Measurements from ENCODE around the gene CCDC9B.

Gene CCDC9B

DNA sequence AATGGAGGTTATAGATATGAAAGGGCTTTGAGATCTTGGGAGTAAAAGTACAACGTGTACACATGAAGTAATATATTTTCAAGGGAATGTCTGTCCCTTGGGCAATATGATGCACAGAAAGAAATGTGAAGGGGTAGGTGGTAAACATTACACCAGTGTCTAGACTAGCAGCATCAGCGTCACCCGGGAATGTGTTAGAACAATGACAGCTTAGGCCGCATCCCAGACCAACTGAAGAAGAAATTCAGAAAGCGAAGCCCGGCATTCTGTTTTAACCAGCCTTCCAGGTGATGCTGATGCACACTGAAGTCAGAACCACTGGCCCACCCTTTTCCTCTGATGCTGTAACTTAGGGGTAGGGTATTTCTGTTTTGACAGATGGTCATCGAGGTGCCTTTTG, 10.9 kb downstream of the CCDC9B start:
- DNase-seq (ENCODE audit: low spot score) = no peak

DNA sequence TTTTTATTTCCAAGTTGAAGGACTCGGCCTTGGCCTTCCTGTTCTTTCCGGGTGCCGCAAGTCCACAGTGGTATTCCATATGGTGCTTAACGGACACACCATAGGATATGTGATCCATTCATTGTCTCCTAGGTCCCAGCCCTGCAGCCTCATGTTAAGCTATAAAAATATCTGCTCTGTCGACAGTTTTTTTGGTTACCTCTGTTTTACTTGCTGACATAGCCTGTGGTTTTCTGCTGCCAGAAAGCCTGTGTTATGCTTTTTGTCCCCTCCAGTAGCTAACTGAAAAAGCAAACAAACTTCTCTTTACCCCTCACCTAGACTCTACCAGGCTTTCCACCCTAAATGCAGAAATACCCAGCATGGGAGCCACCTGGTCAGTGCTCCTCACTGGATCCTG, 12.0 kb downstream of the CCDC9B start:
- no peak for DNase-seq (ENCODE audit: low spot score)

DNA sequence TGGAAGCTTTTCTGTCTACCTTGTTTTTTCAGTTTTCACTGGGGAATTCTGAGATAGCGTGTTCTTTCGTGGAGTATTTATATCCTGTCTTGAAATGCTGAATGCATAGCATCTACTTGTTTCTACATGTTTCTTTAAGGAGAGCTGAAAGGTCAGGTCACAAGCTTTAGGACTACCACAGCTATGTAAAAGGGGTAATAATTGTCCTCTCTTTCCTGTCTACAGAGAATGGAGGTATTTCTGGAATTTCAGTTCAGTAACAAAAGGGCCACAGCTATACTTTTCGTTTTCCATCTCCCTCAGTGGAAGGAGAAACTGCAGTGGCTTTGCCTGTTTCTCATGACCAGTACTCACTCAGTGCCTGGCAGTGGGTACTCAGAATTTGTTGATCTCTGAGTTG, 12.6 kb downstream of the CCDC9B start:
- DNase-seq (ENCODE audit: low spot score) = peak; percentile 59

DNA sequence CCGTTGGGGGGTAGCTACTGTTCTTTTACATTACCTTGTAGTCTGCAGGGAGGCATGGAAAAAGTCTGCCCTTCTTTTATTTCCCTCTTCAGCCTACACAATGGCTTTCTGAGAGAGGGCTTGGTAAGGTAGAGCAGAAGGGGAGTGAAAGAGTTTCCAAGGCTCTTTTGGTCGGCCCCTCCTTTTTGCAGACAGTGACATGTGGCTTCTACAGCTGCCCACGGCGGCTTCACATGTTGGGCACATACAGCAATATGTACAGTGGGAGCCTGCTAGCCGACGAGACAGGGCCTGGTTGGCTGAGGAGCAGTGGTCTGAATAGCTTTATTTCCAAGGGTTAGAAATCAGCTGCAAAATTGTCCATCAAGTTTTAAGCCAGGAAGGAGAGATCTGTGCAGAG, 13.3 kb downstream of the CCDC9B start:
- no peak for DNase-seq (ENCODE audit: low spot score)

DNA sequence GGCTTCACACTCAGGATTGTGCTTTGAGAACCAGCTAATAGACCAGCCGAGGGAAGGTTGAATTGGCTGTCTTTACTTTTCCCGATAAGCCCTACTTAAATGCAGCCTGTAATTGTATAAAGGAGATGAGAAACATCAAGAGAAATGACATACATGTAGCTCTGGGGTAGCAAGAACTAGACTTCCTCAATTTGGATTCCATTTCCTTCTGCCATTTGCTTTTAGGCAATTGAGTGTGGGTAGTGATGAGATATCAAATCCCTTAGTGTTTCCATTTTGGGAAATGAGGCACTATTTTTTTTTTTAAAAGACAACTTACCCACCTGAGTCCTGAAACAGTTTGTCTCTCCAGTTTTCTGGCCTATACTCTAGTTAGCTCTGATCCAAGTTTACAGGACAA, 15.0 kb downstream of the CCDC9B start:
- no peak for DNase-seq (ENCODE audit: low spot score)

DNA sequence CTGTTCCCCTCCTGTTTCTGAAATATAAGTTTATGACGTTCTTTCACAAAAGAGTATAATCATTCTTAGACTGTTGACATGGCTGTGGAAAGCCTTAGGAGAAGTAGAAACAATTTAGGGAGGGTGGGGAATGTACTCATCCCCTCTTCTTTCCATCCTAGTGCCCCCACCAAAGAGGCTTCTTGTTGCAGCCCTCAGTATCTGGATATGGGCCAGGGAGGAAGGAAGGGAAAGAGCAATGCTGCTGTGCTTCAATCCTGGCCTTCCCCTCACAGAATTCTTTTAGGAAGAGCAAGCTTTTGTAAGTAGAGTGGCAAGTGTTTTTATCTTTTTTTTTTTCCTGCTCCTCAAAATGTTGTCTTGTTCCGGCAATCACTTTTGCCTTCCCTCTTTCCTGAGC, 15.6 kb downstream of the CCDC9B start:
- no peak for DNase-seq (ENCODE audit: low spot score)

DNA sequence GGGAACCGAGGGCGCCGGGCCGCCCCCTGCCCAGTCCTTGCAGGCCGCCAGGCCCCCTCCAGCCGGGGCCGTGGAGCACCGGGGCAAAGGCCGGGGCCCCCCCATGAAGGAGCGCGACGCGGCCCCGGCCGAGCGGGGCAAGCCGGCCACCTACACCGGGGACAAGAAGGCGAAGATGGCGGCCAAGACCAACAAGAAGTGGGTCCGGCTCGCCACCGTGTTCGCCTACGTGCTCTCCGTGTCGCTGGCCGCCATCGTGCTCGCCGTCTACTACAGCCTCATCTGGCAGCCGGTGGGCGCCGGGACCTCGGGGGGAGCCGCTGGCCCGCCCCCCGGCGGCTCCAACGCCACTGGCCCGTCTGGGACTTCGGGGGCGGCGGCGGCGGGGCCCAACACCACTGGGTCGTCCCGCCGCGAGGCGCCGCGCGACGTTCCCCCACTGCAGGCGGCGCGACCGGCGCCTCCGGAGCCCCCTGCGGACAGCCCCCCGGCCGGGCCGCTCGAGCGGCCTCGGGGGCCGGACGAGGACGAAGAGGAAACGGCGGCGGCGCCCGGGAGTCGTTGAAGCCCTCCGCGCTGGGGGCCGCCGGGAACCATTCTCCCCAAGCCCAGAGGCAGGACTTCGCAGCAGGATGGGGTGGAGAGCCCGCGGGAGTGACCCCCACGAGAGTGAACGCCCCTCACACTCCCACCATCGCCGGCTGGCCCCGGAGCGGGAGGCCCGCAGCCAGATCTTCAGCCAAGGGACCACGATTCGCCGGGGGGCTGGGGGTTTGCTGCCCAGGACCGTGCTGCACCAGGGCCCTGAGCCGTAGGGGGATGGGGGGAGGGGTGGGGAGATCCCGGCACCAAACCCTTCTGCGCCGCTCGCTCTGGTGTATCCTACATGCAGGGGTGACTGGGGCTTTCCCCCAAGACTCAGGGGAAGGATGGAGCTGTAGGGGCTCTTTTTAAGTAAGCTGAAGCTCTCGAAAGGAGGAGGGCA, 16.5 kb downstream of the CCDC9B start:
- no peak for DNase-seq (ENCODE audit: low spot score)

DNA sequence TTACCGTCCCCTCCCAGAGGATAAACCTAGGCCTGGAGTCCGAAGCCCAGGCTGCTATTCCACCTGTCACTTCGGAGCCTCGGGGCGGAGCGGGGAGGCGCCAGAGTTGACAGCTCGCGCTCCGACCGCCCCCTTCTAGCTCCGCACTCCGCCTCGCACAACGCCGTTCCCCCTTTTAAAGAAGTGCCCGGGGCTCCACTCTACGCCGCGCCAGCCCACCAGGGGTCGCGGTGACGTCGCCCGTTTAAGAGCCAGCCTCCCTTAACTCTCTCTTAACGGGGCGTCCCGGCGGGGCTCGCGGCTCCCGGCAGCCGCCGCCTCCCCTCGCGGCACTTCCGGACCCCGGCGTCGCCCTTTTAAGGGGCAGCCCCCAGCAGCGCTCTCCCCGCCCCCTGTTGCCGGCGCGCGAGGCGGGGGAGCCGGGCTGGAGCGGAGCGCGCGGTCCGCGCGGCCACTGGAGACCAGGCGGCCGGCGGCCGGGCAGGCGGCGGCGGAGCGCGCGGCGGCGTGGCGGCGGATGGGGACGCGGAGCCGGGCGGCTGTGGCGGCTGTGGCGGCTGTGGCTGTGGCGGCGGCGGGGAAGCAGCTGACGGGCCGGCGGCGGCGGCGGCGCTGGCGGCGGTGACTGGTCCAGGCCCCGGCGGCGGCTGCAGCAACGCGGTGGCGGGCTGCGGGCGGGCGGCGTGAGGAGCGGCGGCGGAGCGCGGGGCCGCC, 17.3 kb downstream of the CCDC9B start, which contains the start of gene INAFM2:
Gene INAFM2, plus strand, starts transcription at position 454 of the 714 bp plus-strand sequence. CDS start 364 bp downstream, outside the sequence.
- DNase-seq (ENCODE audit: low spot score) = peak; percentile 95

DNA sequence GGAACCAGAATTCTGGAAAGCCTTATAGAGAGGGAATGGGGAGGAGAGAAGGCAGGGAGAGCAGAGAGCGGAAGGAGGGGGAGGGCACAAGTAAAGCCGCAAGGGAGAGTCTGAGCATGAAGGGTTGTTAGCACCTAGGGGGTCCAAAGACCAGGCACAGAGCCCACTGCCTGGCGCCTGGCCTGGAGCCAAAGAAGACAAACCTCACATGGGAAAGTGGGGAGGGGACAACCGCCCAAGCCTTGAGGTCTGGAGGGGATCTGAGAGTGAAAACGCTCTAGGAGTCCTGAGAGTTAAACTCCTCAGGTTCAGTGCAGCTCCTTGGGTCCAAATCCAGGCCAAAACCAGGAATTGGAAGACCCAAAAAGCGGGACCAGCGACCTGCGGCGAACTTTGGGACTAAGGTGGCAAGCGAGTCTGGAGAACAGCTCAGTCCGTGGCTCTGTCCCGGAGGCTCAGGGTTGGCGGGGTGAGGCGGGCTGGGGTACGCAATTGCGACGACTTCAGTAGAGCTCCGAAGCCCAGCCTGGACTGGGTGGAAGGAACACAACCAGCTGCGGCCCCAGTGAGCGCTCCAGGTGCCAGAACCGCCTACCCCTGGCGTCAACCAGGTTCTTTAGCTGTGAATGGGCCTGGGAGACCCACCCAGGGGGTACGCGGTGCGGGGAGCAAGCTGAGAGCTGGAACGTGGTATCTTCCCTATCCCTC, 18.1 kb downstream of the CCDC9B start:
- DNase-seq (ENCODE audit: low spot score) = peak; percentile 71

DNA sequence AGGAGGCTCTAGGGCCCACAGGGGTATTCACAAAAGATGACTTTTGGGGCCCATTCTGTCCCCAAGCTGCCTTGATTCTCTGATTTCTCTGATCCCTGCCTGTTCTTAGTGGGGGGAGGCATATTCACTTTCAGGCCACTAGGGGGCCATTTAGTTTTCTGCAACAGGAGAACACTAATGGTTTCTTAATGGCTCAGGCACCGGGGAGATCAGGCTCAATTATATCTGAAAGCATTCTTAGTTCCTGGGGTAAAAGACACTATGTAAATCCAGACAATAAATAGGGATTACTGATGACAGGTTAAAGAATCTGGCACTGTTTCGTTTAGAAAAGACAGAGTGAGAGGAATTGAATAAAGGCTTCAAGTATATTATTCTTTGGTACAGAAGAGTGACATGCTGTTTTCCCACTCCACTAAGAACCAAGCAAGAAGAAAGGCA, 19.8 kb downstream of the CCDC9B start:
- DNase-seq (ENCODE audit: low spot score) = peak; percentile 78

DNA sequence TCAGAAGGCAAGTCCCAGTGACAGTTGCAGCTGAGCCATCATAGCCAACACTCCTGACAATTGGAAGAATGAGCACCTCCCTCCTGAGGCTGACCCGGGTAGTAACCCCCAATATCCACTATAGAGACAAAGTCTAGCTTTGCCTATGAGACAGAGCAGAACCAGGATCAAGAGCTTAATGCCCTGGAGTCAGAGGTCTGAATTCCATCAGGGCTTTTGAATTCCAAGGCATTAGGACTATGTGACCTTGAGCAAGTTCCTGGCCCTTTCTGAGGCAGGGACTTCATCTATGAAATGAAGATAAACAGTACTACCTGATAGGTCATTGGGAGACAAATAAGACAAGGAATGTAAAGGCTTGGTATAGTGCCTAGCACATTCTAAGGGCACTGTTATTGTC, 20.3 kb downstream of the CCDC9B start:
- DNase-seq (ENCODE audit: low spot score) = no peak

DNA sequence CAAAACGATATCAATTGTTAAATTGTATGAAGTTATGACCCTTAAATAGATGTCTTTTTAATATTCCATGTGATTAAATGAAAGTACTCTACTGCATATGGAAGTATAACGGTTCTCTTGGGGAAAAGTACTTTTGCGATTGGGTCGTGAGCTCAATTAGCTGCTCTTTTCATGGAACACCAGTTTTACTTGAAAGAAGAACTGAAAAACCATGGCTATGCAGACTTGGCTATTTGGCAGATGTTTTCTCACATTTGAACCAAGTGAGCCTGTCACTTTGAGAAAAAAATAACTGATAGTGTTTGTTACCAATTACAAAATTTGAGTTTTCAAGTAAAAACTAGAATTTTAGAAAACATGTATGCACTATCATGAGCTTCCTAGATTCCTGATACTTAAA, 23.2 kb downstream of the CCDC9B start:
- DNase-seq (ENCODE audit: low spot score) = no peak

DNA sequence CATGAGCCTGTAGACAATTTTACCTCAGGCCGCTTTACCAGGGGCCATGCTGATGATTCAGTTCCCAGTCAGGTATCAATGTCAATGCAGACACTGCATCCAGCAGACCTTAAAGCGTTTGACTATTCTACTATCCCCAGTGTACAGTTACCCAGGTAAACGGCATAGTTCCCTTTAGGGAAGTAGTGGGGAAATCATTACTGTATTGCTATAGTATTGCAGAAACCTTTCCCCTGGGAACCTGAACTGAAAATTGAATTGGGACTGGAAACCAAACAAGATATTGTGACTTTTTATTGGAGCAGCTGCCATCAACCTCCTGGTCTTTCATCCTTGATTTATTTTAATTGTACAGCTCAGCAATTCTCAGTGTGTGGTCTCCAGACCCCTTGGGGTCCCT, 23.8 kb downstream of the CCDC9B start:
- no peak for DNase-seq (ENCODE audit: low spot score)

DNA sequence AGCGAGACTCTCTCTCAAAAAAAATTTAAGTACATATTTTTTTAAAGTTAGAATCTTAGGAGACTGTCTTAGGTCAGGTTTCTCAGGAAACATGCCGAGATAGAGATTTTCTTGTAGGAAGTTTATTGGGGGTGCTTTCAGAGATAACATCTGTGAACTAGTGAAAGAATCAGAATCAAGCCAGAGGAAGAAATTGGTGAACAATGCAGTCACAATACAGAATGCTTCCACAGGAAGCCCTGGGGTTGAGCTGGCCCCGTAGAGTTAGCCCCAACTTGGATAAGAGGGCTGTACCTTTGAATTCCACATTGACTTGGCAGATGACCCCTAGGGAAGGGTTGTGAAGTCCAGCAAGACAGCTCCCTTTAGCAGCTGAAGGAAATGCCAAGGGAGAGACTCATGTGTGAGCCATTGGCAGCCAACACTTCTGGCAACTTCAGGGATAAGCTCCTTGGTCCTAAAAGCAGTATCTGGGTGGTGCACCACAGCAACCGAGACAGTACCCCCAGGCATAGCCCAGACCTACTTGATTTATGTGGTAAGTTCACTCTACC, 25.9 kb downstream of the CCDC9B start:
- DNase-seq (ENCODE audit: low spot score) = peak; percentile 61

DNA sequence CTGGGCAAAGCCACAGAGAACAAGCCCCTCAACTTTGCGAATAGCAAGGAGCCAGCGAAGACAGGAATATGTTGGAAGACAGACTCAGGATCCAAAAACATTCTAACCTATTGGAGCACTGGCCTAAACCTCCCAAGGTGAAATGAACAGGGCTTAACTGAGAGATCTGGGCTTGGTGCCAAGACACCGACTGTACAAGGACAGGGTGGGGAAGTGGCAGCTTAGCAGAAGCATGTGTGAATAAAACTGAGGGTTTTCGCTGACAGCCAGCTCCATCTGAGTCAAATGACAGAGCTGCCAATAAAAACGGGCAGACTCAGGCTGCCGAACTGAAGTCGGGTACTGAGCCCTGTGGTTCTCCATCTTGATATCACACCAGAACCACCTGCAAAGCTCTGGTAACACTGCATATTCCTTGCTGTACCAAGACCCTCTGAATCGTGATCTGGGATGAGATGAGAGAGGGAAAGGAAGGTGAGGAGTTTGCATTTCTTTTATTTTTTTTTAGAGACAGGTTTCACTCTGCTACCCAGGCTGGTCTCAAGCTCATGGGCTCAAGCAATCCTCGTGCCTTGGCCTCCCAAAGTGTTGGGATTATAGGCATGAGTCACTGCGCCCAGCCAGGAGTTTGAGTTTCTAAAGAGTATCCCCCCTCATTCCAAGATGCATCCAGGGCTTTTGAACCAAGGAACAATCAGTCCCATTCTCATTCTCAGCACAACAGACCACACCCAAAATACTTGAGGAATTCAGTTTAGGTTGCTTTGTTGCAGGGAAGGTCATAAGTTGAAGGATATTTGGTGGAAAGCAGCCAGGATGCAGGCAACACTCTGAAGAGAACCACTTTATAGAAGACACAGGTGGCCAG, 27.0 kb downstream of the CCDC9B start:
- no peak for DNase-seq (ENCODE audit: low spot score)

DNA sequence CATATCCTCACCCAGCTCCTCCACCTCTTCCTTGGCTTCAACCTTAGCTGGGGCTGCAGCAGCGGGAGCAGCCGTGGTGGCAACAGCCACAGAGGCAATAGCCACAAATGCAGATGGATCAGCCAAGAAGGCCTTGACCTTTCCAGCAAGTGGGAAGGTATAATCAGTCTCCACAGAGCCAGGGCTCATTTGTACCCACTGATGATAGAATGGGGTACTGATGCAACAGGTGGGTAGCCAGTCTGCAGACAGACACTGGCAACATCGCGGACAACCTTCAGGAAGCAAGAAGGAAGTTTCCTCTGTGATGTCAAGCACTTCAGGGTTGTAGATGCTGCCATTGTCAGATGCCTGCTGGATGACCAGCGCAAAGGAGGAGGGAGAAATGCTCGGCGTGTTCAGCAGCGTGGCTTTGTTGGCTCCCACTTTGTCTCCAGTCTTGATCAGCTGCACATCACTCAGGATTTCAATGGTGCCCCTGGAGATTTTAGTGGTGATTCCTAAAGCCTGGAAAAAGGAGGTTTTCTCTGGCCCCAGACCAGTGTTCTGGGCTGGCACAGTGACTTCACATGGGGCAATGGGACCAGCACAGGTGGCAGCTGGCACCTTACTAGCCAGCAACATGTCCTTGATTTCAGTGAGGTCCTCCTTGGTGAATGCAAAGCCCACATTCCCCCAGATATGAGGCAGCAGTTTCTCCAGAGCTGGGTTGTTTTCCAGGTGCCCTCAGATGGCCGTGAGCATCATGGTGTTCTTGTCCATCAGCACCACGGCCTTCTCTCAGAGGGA, 28.2 kb downstream of the CCDC9B start:
- DNase-seq (ENCODE audit: low spot score) = no peak

DNA sequence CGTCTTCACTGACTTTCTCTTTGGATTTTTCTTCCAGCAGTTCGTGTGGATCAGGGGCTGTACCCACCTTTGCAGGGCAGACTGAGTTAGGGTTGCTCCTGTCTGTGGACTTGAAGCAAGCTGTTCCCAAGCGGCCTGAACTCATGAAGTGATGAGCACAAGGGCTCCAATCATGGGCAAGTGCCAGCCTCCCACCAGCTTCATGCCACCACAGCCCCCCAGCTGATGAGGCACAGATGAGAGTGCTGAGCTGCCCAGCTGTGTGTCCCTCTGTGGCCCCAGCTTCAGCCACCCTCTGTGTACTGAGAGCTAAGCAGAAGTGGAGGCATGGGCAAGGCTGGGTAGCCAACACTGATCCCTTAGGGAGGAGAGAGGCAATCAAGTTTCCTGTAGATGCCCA, 29.7 kb downstream of the CCDC9B start:
- DNase-seq (ENCODE audit: low spot score) = no peak

DNA sequence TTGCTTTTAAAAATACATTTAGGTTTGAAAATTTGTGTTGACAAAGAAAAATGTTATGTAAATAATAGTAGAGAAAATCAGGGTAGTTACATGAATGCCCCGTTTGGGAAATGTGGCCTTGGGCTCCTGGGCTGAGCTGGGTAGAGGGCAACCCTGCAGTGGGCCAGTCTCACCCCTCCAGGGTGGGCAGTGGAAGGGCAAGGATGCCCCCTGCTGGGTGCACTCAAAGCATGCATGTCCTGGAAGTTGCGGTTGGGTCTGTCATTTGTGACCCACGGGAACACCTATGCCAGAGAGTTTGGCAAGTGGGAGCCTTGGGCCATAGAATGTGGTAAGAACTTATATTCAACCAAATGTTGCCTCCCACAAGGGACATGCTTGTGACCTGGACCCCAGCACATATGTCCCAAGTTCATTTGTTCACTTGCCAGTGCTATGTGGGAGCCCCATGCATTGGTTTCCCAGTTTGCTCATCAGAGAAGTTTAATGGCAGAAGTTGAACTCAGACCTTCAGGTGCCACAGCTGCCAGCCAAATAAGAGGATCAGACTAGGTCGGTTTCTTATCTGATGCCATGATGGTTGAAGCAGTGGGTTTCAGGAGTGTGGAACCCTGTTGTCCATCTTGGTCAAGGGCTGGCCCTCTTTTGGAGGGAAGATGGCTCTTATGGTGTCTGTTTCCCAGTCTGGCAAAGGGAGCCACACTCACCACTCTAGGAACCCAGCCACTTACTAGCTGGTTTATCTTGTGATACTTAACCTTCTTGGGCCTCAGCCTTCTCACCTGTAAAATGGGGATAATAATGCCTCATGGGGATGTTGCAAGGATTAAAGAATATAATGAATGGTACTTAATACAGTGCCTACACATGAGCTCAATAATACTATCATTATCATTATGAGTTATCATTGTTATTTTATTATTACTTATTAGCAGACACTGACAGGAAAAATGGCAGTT, 30.5 kb downstream of the CCDC9B start:
- no peak for DNase-seq (ENCODE audit: low spot score)

DNA sequence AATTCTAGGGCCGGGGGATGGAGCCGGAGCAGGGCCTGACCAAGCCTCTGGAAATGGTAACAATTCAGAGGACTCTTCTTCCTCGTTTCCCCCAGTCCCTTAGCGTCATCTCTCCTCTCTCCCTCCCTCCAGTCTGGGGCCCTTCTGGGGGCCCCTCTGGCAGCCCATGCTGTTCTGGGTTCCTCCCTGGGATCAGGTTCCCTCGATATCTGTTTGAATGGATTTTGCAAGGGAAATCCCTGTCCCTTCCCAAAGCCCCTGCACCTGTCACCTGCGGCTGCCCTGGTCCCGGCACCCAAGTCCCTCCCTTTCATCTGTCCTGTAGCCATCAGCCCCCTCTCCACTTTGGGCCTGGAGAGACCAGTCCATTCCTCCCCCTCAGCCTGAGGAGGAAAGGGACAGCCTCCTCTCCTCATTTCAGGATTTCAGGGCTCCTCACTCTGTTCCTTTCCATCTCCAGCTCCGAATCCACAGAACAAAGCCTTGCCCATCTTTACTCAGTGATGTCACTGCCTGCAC, 31.3 kb downstream of the CCDC9B start:
- DNase-seq (ENCODE audit: low spot score) = no peak
